Activated T-cell treated with anti-CD3 and anti-CD28 coated beads for 4 hours (primary cell): Measurements from ENCODE around the gene PQBP1.
A peak's percentile ranks its signal among the peaks of the same experiment; 100 is the strongest.
"Not testable (repeated sequence)": the region's sequence is repeated elsewhere in the genome, so short reads cannot be mapped to it uniquely, and the experiment has no call there.

Source experiments
- DNase-seq: peaks from one replicate; pipeline ENCODE4 v3.0.0-alpha.2; 2020

The PQBP1 gene

GRCh38 chrX:48897625-48898306 is at the start of gene PQBP1, which contains the start of gene TIMM17B:
PQBP1 (plus strand) TSS chrX:48897930; CDS start chrX:48898510, 580 bp downstream.
TIMM17B (minus strand) TSS chrX:48897768; CDS start chrX:48897749, 19 bp downstream.
- DNase-seq: peak; percentile 77

- no peak for DNase-seq
These were observed 48.9 kb upstream of the PQBP1 start for GRCh38 chrX:48848847-48849246.

- DNase-seq: no peak
These were observed 44.9 kb upstream of the PQBP1 start for GRCh38 chrX:48852857-48853256.

- DNase-seq: not testable (repeated sequence)
These were observed 44.2 kb upstream of the PQBP1 start for GRCh38 chrX:48853494-48853893.

- not testable (repeated sequence) for DNase-seq
These were observed 43.5 kb upstream of the PQBP1 start for GRCh38 chrX:48854121-48854804.

- no peak for DNase-seq
These were observed 42.8 kb upstream of the PQBP1 start for GRCh38 chrX:48854898-48855297.

- no peak for DNase-seq
These were observed 33.5 kb upstream of the PQBP1 start for GRCh38 chrX:48864210-48864609.

- DNase-seq: not testable (repeated sequence)
These were observed 25.7 kb upstream of the PQBP1 start for GRCh38 chrX:48872017-48872416.

- DNase-seq: not testable (repeated sequence)
These were observed 20.8 kb upstream of the PQBP1 start for GRCh38 chrX:48876944-48877343.

- DNase-seq: no peak
These were observed 14.0 kb upstream of the PQBP1 start for GRCh38 chrX:48883729-48884128.

GRCh38 chrX:48886586-48886985 is 11.1 kb upstream of the PQBP1 start:
- not testable (repeated sequence) for DNase-seq

GRCh38 chrX:48890296-48890925 is 7.3 kb upstream of the PQBP1 start:
- no peak for DNase-seq

- DNase-seq: no peak
These were observed 6.8 kb upstream of the PQBP1 start for GRCh38 chrX:48890934-48891401.

- DNase-seq: peak; percentile 56
These were observed 6.1 kb upstream of the PQBP1 start for GRCh38 chrX:48891402-48892288.

GRCh38 chrX:48892896-48893295 is 4.8 kb upstream of the PQBP1 start:
- DNase-seq: no peak

GRCh38 chrX:48893556-48894348 is 4.0 kb upstream of the PQBP1 start:
- DNase-seq: no peak

GRCh38 chrX:48894891-48895290 is 2.8 kb upstream of the PQBP1 start:
- DNase-seq: no peak

- DNase-seq: no peak
These were observed 1.1 kb upstream of the PQBP1 start for GRCh38 chrX:48896611-48897011.

- DNase-seq: no peak
These were observed 539 bp upstream of the PQBP1 start for GRCh38 chrX:48897157-48897624.

- no peak for DNase-seq
These were observed 1.3 kb downstream of the PQBP1 start for GRCh38 chrX:48899078-48899410.

- no peak for DNase-seq
These were observed 3.3 kb downstream of the PQBP1 start for GRCh38 chrX:48901069-48901468.

GRCh38 chrX:48902135-48902534 is 4.4 kb downstream of the PQBP1 start:
- no peak for DNase-seq
